Osteocyte (in vitro differentiated cells): ENCODE measurements around the gene PFDN1. TPM values are rescaled to one million over a fixed set of nuclear protein-coding genes. Genes with fewer than 3 reads are reported as not detected.
"Not testable (repeated sequence)": the region's sequence is repeated elsewhere in the genome, so short reads cannot be mapped to it uniquely, and the experiment has no call there.

ENCODE experiments used
- DNase-seq: peaks from one replicate; pipeline ENCODE4 v3.0.0; 2021; ENCODE audit warnings: mixed read lengths; ENCODE audit not compliant: unreplicated experiment; ENCODE audit errors: extremely low spot score
- H3K27ac Mint-ChIP-seq: one replicate; pipeline ENCODE4 v1.8.0; 2021; ENCODE audit warnings: mild to moderate bottlenecking, mixed read lengths; ENCODE audit not compliant: unreplicated experiment
- H3K27me3 Mint-ChIP-seq: one replicate; pipeline ENCODE4 v1.8.0; 2021; ENCODE audit warnings: mixed read lengths; ENCODE audit not compliant: unreplicated experiment
- H3K36me3 Mint-ChIP-seq: one replicate; pipeline ENCODE4 v1.8.0; 2021; ENCODE audit warnings: mixed read lengths; ENCODE audit not compliant: unreplicated experiment
- H3K4me1 Mint-ChIP-seq: one replicate; pipeline ENCODE4 v1.8.0; 2021; ENCODE audit warnings: mixed read lengths; ENCODE audit not compliant: unreplicated experiment
- H3K4me3 Mint-ChIP-seq: one replicate; pipeline ENCODE4 v1.8.0; 2021; ENCODE audit warnings: mild to moderate bottlenecking, moderate library complexity, mixed read lengths; ENCODE audit not compliant: unreplicated experiment
- H3K9me3 Mint-ChIP-seq: one replicate; pipeline ENCODE4 v1.8.0; 2021; ENCODE audit warnings: mixed read lengths; ENCODE audit not compliant: unreplicated experiment
- total RNA-seq: library from RNA; stranded (reverse); gene quantifications from 2 replicates; pipeline ENCODE4 v1.2.1, GENCODE V29; 2021
- TF ChIP-seq, protein P1 (sequence below): fragments of 200-600 bp; sonication (generic); IDR thresholded peaks from 2 replicates; pipeline ENCODE4 v1.5.0; 2021; ENCODE audit warnings: antibody characterized with exemption, mild to moderate bottlenecking, moderate library complexity

The PFDN1 gene
- total RNA-seq, 1 donor from 2014 or later, result 49.6 TPM

DNA sequence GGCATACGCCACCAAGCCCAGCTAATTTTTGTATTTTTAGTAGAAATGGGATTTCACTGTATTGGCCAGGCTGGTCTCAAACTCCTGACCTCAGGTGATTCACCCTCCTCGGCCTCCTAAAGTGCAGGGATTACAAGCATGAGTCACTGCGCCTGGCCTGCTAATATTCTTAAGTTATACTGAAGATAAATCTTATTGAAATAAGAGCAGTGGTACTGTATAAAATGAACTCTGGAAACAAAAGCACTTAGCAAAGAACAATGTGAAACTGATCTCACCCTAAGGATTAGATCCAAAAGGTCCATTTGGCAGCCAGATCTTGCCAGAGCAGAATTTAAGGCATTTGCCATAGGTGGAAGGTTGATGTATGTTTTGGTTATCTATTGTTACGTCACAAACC, 100.8 kb downstream of the PFDN1 start:
- no peak for DNase-seq
- H3K9me3 Mint-ChIP-seq, result no peaks in the 10 kb centered on the region
- TF ChIP-seq, protein P1, sequence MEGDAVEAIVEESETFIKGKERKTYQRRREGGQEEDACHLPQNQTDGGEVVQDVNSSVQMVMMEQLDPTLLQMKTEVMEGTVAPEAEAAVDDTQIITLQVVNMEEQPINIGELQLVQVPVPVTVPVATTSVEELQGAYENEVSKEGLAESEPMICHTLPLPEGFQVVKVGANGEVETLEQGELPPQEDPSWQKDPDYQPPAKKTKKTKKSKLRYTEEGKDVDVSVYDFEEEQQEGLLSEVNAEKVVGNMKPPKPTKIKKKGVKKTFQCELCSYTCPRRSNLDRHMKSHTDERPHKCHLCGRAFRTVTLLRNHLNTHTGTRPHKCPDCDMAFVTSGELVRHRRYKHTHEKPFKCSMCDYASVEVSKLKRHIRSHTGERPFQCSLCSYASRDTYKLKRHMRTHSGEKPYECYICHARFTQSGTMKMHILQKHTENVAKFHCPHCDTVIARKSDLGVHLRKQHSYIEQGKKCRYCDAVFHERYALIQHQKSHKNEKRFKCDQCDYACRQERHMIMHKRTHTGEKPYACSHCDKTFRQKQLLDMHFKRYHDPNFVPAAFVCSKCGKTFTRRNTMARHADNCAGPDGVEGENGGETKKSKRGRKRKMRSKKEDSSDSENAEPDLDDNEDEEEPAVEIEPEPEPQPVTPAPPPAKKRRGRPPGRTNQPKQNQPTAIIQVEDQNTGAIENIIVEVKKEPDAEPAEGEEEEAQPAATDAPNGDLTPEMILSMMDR, result no peak
- H3K27ac Mint-ChIP-seq, result no peak overlapping the region
- peaks cover 2% of the 10 kb centered on the region for H3K36me3 Mint-ChIP-seq
- no peaks in the 10 kb centered on the region for H3K27me3 Mint-ChIP-seq
- no peak overlapping the region for H3K4me3 Mint-ChIP-seq
- no peaks in the 10 kb centered on the region for H3K4me1 Mint-ChIP-seq

DNA sequence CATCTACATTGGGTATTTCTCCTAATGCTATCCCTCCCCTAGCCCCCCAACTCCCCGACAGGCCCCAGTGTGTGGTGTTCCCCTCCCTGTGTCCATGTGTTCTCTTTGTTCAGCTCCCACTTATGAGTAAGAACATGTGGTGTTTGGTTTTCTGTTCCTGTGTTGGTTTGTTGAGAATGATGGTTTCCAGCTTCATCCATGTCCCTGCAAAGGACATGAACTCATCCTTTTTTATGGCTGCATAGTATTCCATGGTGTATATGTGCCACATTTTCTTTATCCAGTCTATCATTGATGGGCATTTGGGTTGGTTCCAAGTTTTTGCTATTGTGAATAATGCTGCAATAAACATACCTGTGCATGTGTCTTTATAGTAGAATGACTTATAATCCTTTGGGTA, 104.0 kb downstream of the PFDN1 start:
- not testable (repeated sequence) for H3K4me3 Mint-ChIP-seq, DNase-seq, H3K27me3 Mint-ChIP-seq, H3K4me1 Mint-ChIP-seq, H3K9me3 Mint-ChIP-seq, H3K27ac Mint-ChIP-seq, H3K36me3 Mint-ChIP-seq

DNA sequence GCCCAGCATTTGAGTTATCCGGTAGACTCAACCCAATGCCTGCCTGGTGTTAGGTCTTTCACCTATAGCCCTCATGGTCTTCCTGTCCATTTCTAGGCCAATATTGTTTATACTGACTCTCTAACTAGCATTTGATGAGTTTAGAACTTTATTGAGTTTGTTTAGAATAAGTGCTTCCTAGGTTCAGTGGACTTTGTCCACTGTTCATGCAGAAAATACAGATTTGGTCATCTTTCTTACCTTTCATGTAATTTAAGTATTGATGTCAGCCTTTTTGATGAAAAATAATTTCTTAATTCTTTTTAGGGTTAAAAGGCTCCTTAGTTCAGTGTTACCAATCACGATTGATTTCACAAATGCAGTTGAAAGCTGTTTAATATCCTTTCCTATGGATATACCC, 105.9 kb downstream of the PFDN1 start:
- Mint-ChIP-seq H3K4me3 (no peak overlapping the region), H3K4me1 (no peaks in the 10 kb centered on the region), H3K27ac (no peak overlapping the region), H3K36me3 (peaks cover 8% of the 10 kb centered on the region), H3K9me3 (no peaks in the 10 kb centered on the region), H3K27me3 (no peaks in the 10 kb centered on the region)
- TF ChIP-seq, protein P1, result no peak
- DNase-seq, result no peak

DNA sequence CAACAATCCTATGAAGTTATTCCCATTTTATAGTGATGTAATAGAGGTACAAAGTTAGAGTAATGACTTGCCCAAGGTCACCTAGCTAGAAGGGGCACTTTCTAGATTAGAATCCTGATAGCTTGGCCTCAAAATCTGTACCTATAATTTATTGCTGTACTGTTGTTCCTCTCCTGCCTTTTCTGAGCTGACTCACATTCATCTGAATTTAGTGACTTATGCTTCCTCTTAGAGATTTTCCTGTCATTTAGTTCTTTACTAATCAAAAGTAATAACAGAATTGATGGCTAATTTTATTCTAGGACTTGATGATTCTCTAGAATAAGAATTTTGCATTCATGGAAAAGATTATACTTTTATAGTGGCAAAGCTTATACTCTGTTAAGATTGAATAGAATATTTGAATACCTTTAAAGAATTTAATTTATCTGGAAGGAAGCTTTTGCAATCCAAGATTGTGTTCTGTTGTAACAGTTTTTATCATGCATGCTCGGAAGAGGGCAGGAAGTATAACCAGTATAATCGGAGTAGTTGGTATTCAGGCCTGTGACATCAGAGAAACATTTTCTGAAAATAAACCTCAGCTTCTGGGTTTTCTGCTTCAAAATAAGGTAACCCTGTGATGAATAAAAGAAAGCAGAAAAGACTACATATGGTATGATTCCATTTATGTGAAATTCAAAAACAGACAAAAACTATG, 106.6 kb downstream of the PFDN1 start:
- H3K4me1 Mint-ChIP-seq, result peaks cover 1% of the 10 kb centered on the region
- H3K36me3 Mint-ChIP-seq, result peaks cover 8% of the 10 kb centered on the region
- no peak for DNase-seq
- TF ChIP-seq, protein P1, result no peak
- no peaks in the 10 kb centered on the region for H3K9me3 Mint-ChIP-seq
- no peak overlapping the region for H3K27ac Mint-ChIP-seq
- H3K27me3 Mint-ChIP-seq, result no peaks in the 10 kb centered on the region
- H3K4me3 Mint-ChIP-seq, result no peak overlapping the region

Other genes starting within 250 kb of the PFDN1 start
- 11.4 and 11.5 TPM in 2 replicates for gene PURA, start 189.0 kb downstream of the PFDN1 start, total RNA-seq
- 4.1 and 4.3 TPM in 2 replicates for gene IGIP, start 177.2 kb downstream of the PFDN1 start, total RNA-seq
- 26.7 and 29.8 TPM in 2 replicates for gene CYSTM1, start 127.9 kb downstream of the PFDN1 start, total RNA-seq
- 2.7 and 3.6 TPM in 2 replicates for gene HBEGF, start 43.5 kb upstream of the PFDN1 start, total RNA-seq
- not detected in 2 replicates for gene SLC4A9, start 57.1 kb upstream of the PFDN1 start, total RNA-seq
- 80.8 and 82.3 TPM in 2 replicates for gene ANKHD1, start 98.7 kb upstream of the PFDN1 start, total RNA-seq
- 13.2 and 14.7 TPM in 2 replicates for gene EIF4EBP3, start 244.6 kb upstream of the PFDN1 start, total RNA-seq